ENCODE measurements around the gene GINS3. TPM values are rescaled to one million over a fixed set of nuclear protein-coding genes. Genes with fewer than 3 reads are reported as not detected.

GINS3 gene
- total RNA-seq, 4 donors from 2014 or later, result 2.8 to 12.4 (median 7.0) TPM

GRCh38 chr16:58417600-58417999 lies 25.3 kb downstream of the GINS3 start:
- intact Hi-C loops (cut with DNase I; ENCODE audit: low total_unique reads), result no loop called here
- peak in 1 of 2 donors; percentile 49 for DNase-seq (ENCODE audit: low spot score in 2 of 2)
- 30 to 36% methylated on average over 5 of the region's 5 CpGs for WGBS, 2 donors
- TF ChIP-seq POLR2A (IDR thresholded peaks at IDR 0.05), result no peak
- TF ChIP-seq, protein P1, sequence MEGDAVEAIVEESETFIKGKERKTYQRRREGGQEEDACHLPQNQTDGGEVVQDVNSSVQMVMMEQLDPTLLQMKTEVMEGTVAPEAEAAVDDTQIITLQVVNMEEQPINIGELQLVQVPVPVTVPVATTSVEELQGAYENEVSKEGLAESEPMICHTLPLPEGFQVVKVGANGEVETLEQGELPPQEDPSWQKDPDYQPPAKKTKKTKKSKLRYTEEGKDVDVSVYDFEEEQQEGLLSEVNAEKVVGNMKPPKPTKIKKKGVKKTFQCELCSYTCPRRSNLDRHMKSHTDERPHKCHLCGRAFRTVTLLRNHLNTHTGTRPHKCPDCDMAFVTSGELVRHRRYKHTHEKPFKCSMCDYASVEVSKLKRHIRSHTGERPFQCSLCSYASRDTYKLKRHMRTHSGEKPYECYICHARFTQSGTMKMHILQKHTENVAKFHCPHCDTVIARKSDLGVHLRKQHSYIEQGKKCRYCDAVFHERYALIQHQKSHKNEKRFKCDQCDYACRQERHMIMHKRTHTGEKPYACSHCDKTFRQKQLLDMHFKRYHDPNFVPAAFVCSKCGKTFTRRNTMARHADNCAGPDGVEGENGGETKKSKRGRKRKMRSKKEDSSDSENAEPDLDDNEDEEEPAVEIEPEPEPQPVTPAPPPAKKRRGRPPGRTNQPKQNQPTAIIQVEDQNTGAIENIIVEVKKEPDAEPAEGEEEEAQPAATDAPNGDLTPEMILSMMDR (IDR thresholded peaks at IDR 0.05), result no peak
- no peak overlapping the region for H3K4me3 ChIP-seq (ENCODE audit: low read depth, poor library complexity, severe bottlenecking)

GRCh38 chr16:58418026-58418425 lies 25.8 kb downstream of the GINS3 start:
- H3K4me3 ChIP-seq (ENCODE audit: low read depth, poor library complexity, severe bottlenecking), result no peak overlapping the region
- WGBS, 2 donors, result 88 to 97% methylated on average over 7 of the region's 7 CpGs
- DNase-seq (ENCODE audit: low spot score in 2 of 2), result no peak
- intact Hi-C loops (cut with DNase I; ENCODE audit: low total_unique reads), result no loop called here
- no peak for TF ChIP-seq POLR2A (IDR thresholded peaks at IDR 0.05)
- TF ChIP-seq, protein P1 (IDR thresholded peaks at IDR 0.05), result no peak

DNA sequence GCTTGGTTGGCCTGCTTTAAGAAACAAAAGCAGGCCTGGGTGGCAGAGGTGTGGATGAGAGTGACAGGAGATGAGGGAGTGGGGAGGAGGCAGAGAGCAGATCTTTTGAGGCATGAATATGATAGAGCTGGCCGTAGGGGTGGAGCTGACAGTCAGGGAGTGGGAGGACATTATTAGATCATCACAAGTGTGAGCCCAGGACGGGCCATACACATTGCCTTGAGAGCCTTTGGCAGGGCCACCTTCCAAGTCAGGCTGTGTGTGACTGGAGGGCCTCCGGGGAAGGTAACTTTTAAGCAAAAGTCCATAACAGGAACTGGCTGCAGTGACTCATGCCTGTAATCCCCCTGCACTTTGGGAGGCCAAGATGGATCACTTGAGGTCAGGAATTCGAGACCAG lies 26.3 kb downstream of the GINS3 start:
- no peak for DNase-seq (ENCODE audit: low spot score in 2 of 2)
- no peak overlapping the region for H3K4me3 ChIP-seq (ENCODE audit: low read depth, poor library complexity, severe bottlenecking)
- TF ChIP-seq, protein P1 (IDR thresholded peaks at IDR 0.05), result no peak
- no peak for TF ChIP-seq POLR2A (IDR thresholded peaks at IDR 0.05)
- 43 to 59% methylated on average over 4 of the region's 4 CpGs for WGBS, 2 donors
- intact Hi-C loops (cut with DNase I; ENCODE audit: low total_unique reads), result no loop called here

DNA sequence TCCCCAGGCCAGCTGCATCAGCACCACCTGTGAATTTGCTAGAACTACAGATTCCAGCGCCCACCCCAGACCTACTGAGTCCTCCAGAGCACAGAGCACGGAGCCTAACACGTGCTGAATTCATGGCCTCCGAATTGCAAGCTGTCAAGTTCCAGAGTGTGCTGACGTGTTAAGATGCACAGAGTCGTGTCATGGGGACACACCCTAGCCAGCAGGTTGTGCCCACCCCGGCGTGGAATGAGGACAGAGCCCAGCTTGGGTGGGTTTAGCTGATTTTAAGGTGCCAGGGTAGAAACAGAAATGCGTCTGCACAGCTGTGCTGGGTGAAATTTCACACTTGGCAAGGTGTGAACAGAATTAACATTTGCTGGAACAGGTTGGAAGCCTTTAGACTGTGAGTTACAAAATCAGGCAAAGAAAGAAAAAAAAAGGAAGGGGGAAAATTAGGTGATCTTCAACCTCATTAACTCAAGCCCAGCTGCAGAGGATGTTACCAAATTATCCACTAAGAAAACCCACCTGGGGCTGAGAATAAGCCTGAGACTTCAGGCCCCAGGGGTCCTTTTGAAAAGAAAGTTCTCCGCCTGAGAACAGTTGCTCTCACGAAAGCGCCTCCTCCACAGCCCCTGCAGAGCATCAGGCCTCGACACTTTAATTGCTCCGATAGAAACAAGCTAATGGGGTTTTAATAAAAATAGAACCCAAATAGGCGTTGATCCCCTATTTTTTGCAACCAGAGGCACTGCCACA lies 27.1 kb downstream of the GINS3 start:
- 71 to 74% methylated on average over 15 of the region's 15 CpGs for WGBS, 2 donors
- intact Hi-C loops (cut with DNase I; ENCODE audit: low total_unique reads), result no loop called here
- H3K4me3 ChIP-seq (ENCODE audit: low read depth, poor library complexity, severe bottlenecking), result no peak overlapping the region
- no peak for TF ChIP-seq POLR2A (IDR thresholded peaks at IDR 0.05)
- TF ChIP-seq, protein P1 (IDR thresholded peaks at IDR 0.05), result no peak
- DNase-seq (ENCODE audit: low spot score in 2 of 2), result no peak

GRCh38 chr16:58421059-58421458 lies 28.8 kb downstream of the GINS3 start:
- TF ChIP-seq POLR2A (IDR thresholded peaks at IDR 0.05), result no peak
- TF ChIP-seq, protein P1 (IDR thresholded peaks at IDR 0.05), result no peak
- WGBS, 2 donors, result 43 to 46% methylated on average over 7 of the region's 7 CpGs
- no peak for DNase-seq (ENCODE audit: low spot score in 2 of 2)
- no peak overlapping the region for H3K4me3 ChIP-seq (ENCODE audit: low read depth, poor library complexity, severe bottlenecking)
- intact Hi-C loops (cut with DNase I; ENCODE audit: low total_unique reads), result no loop called here

DNA sequence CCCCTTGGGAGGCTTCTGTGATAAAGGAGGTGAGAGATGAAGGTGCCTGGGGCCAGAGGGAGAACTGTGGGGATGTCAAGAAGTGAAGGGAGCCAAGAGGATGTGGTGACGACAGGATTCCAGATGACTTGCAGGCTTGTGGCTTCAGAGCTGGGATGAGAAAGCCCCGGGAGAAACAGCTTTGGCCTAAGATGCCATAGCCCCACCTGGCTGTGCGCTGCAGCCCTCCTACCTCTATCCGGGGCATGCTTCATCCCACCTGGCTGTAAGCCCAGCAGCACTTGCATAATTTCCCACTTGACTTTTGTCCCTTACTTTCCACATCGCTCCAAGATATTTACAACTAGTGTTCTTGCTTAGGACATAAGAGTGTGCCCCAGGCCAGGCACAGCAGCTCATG lies 29.3 kb downstream of the GINS3 start:
- intact Hi-C loops (cut with DNase I; ENCODE audit: low total_unique reads), result no loop called here
- 37 to 40% methylated on average over 5 of the region's 5 CpGs for WGBS, 2 donors
- TF ChIP-seq, protein P1 (IDR thresholded peaks at IDR 0.05), result no peak
- no peak for TF ChIP-seq POLR2A (IDR thresholded peaks at IDR 0.05)
- H3K4me3 ChIP-seq (ENCODE audit: low read depth, poor library complexity, severe bottlenecking), result no peak overlapping the region
- no peak for DNase-seq (ENCODE audit: low spot score in 2 of 2)
